GM10266 (cell line): ENCODE measurements around the gene FAT3.
A peak's percentile ranks its signal among the peaks of the same experiment; 100 is the strongest.

Source experiments
- DNase-seq: peaks from one replicate; pipeline ENCODE4 v3.0.0; 2012; ENCODE audit errors: extremely low spot score
- CTCF ChIP-seq: IDR thresholded peaks from 2 replicates; pipeline ENCODE4 v1.5.1; 2012; ENCODE audit warnings: mild to moderate bottlenecking, low read depth; ENCODE audit not compliant: control insufficient read depth, insufficient read depth; ENCODE audit errors: missing control alignments

Gene FAT3

GRCh38 chr11:92224407-92225124 is at the start of gene FAT3:
FAT3 (plus strand) TSS chr11:92224818; CDS start chr11:92352113, 127,295 bp downstream.
- DNase-seq, result peak; percentile 22
- TF ChIP-seq CTCF, result no peak

- TF ChIP-seq CTCF, result no peak
- no peak for DNase-seq
Observed at GRCh38 chr11:92179017-92179670, 45.5 kb upstream of the FAT3 start.

GRCh38 chr11:92180226-92180625 is 44.4 kb upstream of the FAT3 start:
- DNase-seq, result no peak
- no peak for TF ChIP-seq CTCF

GRCh38 chr11:92180664-92181251 is 43.9 kb upstream of the FAT3 start:
- TF ChIP-seq CTCF, result no peak
- no peak for DNase-seq

DNA sequence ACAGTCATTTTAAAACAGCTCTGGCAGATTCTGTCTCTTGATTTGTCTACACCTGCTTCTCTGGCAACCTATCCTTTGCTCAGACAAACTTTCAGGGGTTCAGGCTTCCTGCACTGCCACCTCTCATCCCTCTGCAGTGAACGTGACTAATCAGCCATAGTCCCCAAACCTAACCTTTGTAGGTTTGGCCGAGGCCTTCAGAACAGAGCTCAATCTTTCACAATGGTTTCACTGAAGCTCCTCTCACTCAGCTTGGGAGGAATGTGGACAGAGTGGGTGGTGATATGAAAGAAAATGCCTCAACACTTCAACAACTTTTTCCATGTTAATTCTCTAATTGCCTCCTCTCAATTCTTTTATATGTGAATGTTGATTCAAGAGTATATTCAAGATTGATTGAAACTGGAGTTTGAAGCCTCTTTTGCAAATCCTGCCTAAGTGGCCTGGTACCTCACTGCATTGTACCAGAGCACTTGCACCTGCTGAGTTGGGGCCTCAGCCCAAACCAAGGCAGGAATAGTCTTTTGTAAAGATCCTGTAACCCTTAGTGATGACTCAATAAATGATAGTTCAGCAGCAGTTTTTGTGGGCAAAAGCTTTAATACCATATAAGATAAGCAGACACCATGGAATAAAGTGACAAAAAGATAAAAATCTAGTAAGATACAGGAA is 33.9 kb upstream of the FAT3 start:
- no peak for DNase-seq
- no peak for TF ChIP-seq CTCF

DNA sequence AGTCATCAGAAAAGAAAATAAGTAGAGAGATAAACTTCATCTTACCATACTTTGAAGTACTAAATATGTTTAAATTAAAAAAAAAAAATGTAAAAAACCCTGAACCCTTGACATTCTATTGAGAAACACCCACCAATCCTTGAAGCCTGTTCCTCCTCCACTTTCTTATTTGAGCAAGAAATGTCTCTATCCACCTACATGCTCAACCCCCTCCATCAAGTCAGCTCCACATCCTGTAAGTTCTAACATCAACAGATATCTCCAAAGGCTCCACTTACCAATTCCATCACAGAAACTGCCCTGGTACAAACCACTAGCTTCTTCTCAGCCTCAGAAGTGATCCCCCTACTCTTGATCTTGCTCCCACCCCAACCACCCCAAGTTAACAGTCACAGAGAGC is 32.5 kb upstream of the FAT3 start:
- no peak for TF ChIP-seq CTCF
- no peak for DNase-seq
